H1 (cell line): ENCODE data around the gene SLC39A11. TPM values are rescaled to one million over a fixed set of nuclear protein-coding genes. Genes with fewer than 3 reads are reported as not detected.

ENCODE experiments used
- BACH1 ChIP-seq: IDR thresholded peaks from 2 replicates; pipeline ENCODE4 v1.6.1; 2012; ENCODE audit warnings: low read length, improper control_type of control experiment
- CHD1 ChIP-seq: IDR thresholded peaks from 2 replicates; pipeline ENCODE4 v1.6.1; 2012; ENCODE audit warnings: low read depth, low read length, improper control_type of control experiment
- PHF8 ChIP-seq: fragments of 200-600 bp; sonication (generic); conservative IDR thresholded peaks from 2 replicates; pipeline ENCODE4 v1.7.1; 2012; ENCODE audit warnings: low read depth, mild to moderate bottlenecking, inconsistent platforms, low read length, moderate library complexity
- SUZ12 ChIP-seq: fragments of 200-600 bp; sonication (generic); IDR thresholded peaks from 2 replicates; pipeline ENCODE4 v1.6.1; 2012; ENCODE audit warnings: mild to moderate bottlenecking, inconsistent platforms, low read length, moderate library complexity, mixed read lengths
- TAF1 ChIP-seq: IDR thresholded peaks from 2 replicates; pipeline ENCODE4 v1.6.1; 2011; ENCODE audit warnings: mild to moderate bottlenecking, low read depth, low read length
- TBP ChIP-seq: IDR thresholded peaks from 2 replicates; pipeline ENCODE4 v1.6.1; 2011; ENCODE audit warnings: low read depth, low read length, improper control_type of control experiment
- YY1 ChIP-seq: IDR thresholded peaks from 2 replicates; pipeline ENCODE4 v1.6.1; 2011; ENCODE audit warnings: low read depth, mild to moderate bottlenecking, low read length
- polyA plus RNA-seq, 7 experiments: library from polyadenylated mRNA; depleted of rRNA in 3 of 7; stranded (reverse) in 5 of 7; unstranded in 2 of 7; fragments of >200 nt in 5 of 7; fragments of 200-250 nt in 2 of 7; gene quantifications; 1 replicate in 5 of 7; 2 replicates in 1 of 7; 4 replicates in 1 of 7; pipeline versions ENCODE4 v1.2.1 to v1.2.3, GENCODE V29; 2011 to 2013; ENCODE audit warnings: missing spikeins in 2 of 7, mixed read lengths in 2 of 7
- total RNA-seq: library from RNA; stranded (reverse); fragmentation: NEBNext Ultra II Directional; extraction: Animal tissue kit (Norgen Biotek cat#: 25700); gene quantifications from 2 replicates; pipeline ENCODE4 v1.2.1, GENCODE V29; 2021
- TF ChIP-seq, protein P1 (sequence below): fragments of 300-600 bp; sonication (generic); IDR thresholded peaks from 2 replicates; pipeline ENCODE4 v1.7.1; 2012; ENCODE audit warnings: low read length, moderate library complexity, mild to moderate bottlenecking, inconsistent platforms; ENCODE audit not compliant: insufficient replicate concordance
- TF ChIP-seq, protein P2 (sequence below): IDR thresholded peaks from 2 replicates; pipeline ENCODE4 v1.6.1; 2012; ENCODE audit warnings: inconsistent platforms
- TF ChIP-seq, protein P3 (sequence below): IDR thresholded peaks from 2 replicates; pipeline ENCODE4 v1.6.1; 2011; ENCODE audit warnings: low read length, improper control_type of control experiment

SLC39A11 gene
- total and polyA plus RNA-seq, 2 of the 8 experiments (the other 6 are each of a cell fraction or from before 2014, with no cell fraction given) = 12.2 to 19.6 TPM

DNA sequence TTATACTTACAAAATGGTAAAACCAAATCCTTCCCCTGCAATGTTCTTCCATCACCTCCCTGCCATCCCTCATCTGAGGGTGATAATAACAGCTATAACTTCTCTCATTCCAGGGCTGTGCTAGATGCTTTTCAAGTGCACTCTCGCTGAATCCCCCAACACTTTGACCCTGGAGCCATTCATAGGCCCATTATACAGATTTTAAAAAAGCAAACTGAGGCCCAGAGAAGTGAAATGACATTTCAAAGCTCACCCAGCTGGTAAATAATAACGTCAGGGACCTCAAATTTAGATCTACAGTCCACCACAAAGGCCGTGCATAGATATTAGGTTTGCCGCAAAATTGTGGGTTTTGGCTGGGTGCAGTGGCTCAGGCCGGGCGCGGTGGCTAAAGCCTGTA lies 378.8 kb downstream of the SLC39A11 start (continued):
- TF ChIP-seq, protein P1, sequence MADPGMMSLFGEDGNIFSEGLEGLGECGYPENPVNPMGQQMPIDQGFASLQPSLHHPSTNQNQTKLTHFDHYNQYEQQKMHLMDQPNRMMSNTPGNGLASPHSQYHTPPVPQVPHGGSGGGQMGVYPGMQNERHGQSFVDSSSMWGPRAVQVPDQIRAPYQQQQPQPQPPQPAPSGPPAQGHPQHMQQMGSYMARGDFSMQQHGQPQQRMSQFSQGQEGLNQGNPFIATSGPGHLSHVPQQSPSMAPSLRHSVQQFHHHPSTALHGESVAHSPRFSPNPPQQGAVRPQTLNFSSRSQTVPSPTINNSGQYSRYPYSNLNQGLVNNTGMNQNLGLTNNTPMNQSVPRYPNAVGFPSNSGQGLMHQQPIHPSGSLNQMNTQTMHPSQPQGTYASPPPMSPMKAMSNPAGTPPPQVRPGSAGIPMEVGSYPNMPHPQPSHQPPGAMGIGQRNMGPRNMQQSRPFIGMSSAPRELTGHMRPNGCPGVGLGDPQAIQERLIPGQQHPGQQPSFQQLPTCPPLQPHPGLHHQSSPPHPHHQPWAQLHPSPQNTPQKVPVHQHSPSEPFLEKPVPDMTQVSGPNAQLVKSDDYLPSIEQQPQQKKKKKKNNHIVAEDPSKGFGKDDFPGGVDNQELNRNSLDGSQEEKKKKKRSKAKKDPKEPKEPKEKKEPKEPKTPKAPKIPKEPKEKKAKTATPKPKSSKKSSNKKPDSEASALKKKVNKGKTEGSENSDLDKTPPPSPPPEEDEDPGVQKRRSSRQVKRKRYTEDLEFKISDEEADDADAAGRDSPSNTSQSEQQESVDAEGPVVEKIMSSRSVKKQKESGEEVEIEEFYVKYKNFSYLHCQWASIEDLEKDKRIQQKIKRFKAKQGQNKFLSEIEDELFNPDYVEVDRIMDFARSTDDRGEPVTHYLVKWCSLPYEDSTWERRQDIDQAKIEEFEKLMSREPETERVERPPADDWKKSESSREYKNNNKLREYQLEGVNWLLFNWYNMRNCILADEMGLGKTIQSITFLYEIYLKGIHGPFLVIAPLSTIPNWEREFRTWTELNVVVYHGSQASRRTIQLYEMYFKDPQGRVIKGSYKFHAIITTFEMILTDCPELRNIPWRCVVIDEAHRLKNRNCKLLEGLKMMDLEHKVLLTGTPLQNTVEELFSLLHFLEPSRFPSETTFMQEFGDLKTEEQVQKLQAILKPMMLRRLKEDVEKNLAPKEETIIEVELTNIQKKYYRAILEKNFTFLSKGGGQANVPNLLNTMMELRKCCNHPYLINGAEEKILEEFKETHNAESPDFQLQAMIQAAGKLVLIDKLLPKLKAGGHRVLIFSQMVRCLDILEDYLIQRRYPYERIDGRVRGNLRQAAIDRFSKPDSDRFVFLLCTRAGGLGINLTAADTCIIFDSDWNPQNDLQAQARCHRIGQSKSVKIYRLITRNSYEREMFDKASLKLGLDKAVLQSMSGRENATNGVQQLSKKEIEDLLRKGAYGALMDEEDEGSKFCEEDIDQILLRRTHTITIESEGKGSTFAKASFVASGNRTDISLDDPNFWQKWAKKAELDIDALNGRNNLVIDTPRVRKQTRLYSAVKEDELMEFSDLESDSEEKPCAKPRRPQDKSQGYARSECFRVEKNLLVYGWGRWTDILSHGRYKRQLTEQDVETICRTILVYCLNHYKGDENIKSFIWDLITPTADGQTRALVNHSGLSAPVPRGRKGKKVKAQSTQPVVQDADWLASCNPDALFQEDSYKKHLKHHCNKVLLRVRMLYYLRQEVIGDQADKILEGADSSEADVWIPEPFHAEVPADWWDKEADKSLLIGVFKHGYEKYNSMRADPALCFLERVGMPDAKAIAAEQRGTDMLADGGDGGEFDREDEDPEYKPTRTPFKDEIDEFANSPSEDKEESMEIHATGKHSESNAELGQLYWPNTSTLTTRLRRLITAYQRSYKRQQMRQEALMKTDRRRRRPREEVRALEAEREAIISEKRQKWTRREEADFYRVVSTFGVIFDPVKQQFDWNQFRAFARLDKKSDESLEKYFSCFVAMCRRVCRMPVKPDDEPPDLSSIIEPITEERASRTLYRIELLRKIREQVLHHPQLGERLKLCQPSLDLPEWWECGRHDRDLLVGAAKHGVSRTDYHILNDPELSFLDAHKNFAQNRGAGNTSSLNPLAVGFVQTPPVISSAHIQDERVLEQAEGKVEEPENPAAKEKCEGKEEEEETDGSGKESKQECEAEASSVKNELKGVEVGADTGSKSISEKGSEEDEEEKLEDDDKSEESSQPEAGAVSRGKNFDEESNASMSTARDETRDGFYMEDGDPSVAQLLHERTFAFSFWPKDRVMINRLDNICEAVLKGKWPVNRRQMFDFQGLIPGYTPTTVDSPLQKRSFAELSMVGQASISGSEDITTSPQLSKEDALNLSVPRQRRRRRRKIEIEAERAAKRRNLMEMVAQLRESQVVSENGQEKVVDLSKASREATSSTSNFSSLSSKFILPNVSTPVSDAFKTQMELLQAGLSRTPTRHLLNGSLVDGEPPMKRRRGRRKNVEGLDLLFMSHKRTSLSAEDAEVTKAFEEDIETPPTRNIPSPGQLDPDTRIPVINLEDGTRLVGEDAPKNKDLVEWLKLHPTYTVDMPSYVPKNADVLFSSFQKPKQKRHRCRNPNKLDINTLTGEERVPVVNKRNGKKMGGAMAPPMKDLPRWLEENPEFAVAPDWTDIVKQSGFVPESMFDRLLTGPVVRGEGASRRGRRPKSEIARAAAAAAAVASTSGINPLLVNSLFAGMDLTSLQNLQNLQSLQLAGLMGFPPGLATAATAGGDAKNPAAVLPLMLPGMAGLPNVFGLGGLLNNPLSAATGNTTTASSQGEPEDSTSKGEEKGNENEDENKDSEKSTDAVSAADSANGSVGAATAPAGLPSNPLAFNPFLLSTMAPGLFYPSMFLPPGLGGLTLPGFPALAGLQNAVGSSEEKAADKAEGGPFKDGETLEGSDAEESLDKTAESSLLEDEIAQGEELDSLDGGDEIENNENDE = no peak
- TF ChIP-seq PHF8 = no peak
- no peak for TF ChIP-seq YY1
- TF ChIP-seq TBP = no peak
- TF ChIP-seq, protein P2, sequence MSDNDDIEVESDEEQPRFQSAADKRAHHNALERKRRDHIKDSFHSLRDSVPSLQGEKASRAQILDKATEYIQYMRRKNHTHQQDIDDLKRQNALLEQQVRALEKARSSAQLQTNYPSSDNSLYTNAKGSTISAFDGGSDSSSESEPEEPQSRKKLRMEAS = no peak
- TF ChIP-seq CHD1 = no peak
- TF ChIP-seq, protein P3, sequence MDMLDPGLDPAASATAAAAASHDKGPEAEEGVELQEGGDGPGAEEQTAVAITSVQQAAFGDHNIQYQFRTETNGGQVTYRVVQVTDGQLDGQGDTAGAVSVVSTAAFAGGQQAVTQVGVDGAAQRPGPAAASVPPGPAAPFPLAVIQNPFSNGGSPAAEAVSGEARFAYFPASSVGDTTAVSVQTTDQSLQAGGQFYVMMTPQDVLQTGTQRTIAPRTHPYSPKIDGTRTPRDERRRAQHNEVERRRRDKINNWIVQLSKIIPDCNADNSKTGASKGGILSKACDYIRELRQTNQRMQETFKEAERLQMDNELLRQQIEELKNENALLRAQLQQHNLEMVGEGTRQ = no peak
- no peak for TF ChIP-seq SUZ12
- TF ChIP-seq TAF1 = no peak
- no peak for TF ChIP-seq BACH1
- TF ChIP-seq, all 59 proteins: peak for 0
